ENCODE results near the gene RAB18.
A peak's percentile ranks its signal among the peaks of the same experiment; 100 is the strongest.

Gene RAB18

DNA sequence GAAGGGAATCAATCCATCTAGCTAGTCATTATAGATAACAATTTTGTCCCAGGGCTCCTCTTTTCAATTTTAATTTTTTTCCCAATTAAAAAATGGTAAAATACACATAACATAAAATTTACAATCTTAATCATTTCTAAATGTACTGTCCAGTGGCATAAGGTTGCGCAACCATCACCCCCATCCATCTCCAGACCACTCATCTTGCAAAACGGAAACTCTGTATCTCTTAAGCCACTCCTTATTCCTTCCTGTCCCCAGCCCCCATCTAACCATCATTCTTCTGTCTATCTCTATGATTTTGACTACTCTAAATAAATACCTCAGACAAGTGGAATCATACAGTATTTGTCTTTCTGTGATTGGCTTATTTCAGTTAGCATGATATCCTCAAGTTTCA is 46.1 kb upstream of the RAB18 start:
- H3K9me2 ChIP-seq (replicated peaks; ENCODE audit: low read depth, low read length) = no peaks in the 10 kb centered on the region
- TF ChIP-seq CTCF (conservative IDR thresholded peaks at IDR 0.05; ENCODE audit: low read length) = no peak
- TF ChIP-seq EZH2phosphoT487 (IDR thresholded peaks at IDR 0.05; ENCODE audit: borderline replicate concordance) = no peak
- H2AFZ ChIP-seq (ENCODE audit: low read length) = peak overlapping the region; percentile 50; the same call in 1 of the 2 replicates
- no peaks in the 10 kb centered on the region for H3K9me3 ChIP-seq (ENCODE audit: insufficient read depth, low read depth, low read length)
- peaks cover 13% of the 10 kb centered on the region for H3K4me1 ChIP-seq (ENCODE audit: insufficient read depth, low read length, poor library complexity, severe bottlenecking)
- H4K20me1 ChIP-seq (ENCODE audit: insufficient read depth, low read length, poor library complexity, severe bottlenecking) = no peaks in the 10 kb centered on the region
- peak overlapping the region; percentile 32 for H3K4me2 ChIP-seq (ENCODE audit: low read depth, low read length, poor library complexity, severe bottlenecking)
- no peaks in the 10 kb centered on the region for H3K36me3 ChIP-seq (ENCODE audit: insufficient read depth, low read length)
- H3K4me3 ChIP-seq (ENCODE audit: low read length, poor library complexity, severe bottlenecking) = no peak overlapping the region
- H3K9ac ChIP-seq (ENCODE audit: low read depth, low read length, poor library complexity, severe bottlenecking) = no peak overlapping the region
- H3K79me2 ChIP-seq (ENCODE audit: insufficient read depth, low read length) = no peaks in the 10 kb centered on the region
- no peaks in the 10 kb centered on the region for H3F3A ChIP-seq (ENCODE audit: low read depth)
- no peaks in the 10 kb centered on the region for H3K27me3 ChIP-seq (ENCODE audit: insufficient read depth, low read length, poor library complexity, severe bottlenecking)

GRCh38 chr10:27461312-27461711 is 42.8 kb upstream of the RAB18 start:
- Histone ChIP-seq H3K4me1 (ENCODE audit: insufficient read depth, low read length, poor library complexity, severe bottlenecking) (peaks cover 21% of the 10 kb centered on the region), H4K20me1 (ENCODE audit: insufficient read depth, low read length, poor library complexity, severe bottlenecking) (no peaks in the 10 kb centered on the region), H3K9me2 (replicated peaks; ENCODE audit: low read depth, low read length) (no peaks in the 10 kb centered on the region), H2AFZ (ENCODE audit: low read length) (no peak overlapping the region), H3K9me3 (ENCODE audit: insufficient read depth, low read depth, low read length) (no peaks in the 10 kb centered on the region), H3K36me3 (ENCODE audit: insufficient read depth, low read length) (no peaks in the 10 kb centered on the region), H3K27me3 (ENCODE audit: insufficient read depth, low read length, poor library complexity, severe bottlenecking) (no peaks in the 10 kb centered on the region), H3K4me3 (ENCODE audit: low read length, poor library complexity, severe bottlenecking) (no peak overlapping the region), H3F3A (ENCODE audit: low read depth) (no peaks in the 10 kb centered on the region), H3K9ac (ENCODE audit: low read depth, low read length, poor library complexity, severe bottlenecking) (no peak overlapping the region), H3K79me2 (ENCODE audit: insufficient read depth, low read length) (no peaks in the 10 kb centered on the region), H3K4me2 (ENCODE audit: low read depth, low read length, poor library complexity, severe bottlenecking) (no peak overlapping the region)
- TF ChIP-seq CTCF (conservative IDR thresholded peaks at IDR 0.05; ENCODE audit: low read length) = no peak
- no peak for TF ChIP-seq EZH2phosphoT487 (IDR thresholded peaks at IDR 0.05; ENCODE audit: borderline replicate concordance)

DNA sequence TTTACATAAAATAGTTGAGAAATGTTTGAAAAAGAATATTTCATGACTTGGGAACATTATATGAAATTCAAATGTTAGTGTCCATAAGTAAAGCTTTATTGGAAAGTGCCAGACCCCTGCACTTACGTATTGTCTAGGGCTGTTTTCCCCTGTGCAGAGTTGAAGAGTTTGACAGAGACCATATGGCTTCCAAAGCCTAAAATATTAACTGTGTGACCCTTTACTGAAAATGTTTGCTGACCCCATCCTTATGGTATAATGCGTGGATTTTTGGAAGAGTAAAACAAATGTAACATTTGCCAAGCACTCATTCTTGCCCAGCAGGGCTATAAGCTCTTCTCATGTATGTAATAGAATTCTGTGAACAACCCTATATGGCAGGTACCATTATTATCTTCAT is 40.1 kb upstream of the RAB18 start:
- Histone ChIP-seq H3F3A (ENCODE audit: low read depth) (no peaks in the 10 kb centered on the region), H3K36me3 (ENCODE audit: insufficient read depth, low read length) (no peaks in the 10 kb centered on the region), H3K4me1 (ENCODE audit: insufficient read depth, low read length, poor library complexity, severe bottlenecking) (peaks cover 8% of the 10 kb centered on the region), H4K20me1 (ENCODE audit: insufficient read depth, low read length, poor library complexity, severe bottlenecking) (no peaks in the 10 kb centered on the region), H3K27me3 (ENCODE audit: insufficient read depth, low read length, poor library complexity, severe bottlenecking) (no peaks in the 10 kb centered on the region), H3K79me2 (ENCODE audit: insufficient read depth, low read length) (no peaks in the 10 kb centered on the region), H3K4me2 (ENCODE audit: low read depth, low read length, poor library complexity, severe bottlenecking) (no peak overlapping the region), H2AFZ (ENCODE audit: low read length) (no peak overlapping the region), H3K4me3 (ENCODE audit: low read length, poor library complexity, severe bottlenecking) (no peak overlapping the region), H3K9me3 (ENCODE audit: insufficient read depth, low read depth, low read length) (no peaks in the 10 kb centered on the region), H3K9ac (ENCODE audit: low read depth, low read length, poor library complexity, severe bottlenecking) (no peak overlapping the region), H3K9me2 (replicated peaks; ENCODE audit: low read depth, low read length) (no peaks in the 10 kb centered on the region)
- TF ChIP-seq EZH2phosphoT487 (IDR thresholded peaks at IDR 0.05; ENCODE audit: borderline replicate concordance) (no peak), CTCF (conservative IDR thresholded peaks at IDR 0.05; ENCODE audit: low read length) (no peak)
